Lower lobe of right lung (tissue), 2 donors: ENCODE measurements around the gene CEP131. TPM values are rescaled to one million over a fixed set of nuclear protein-coding genes. Genes with fewer than 3 reads are reported as not detected.

Experiments used
- ATAC-seq, 2 donors: fragments of 200-7000 bp; cut with Tn5 transposase; one replicate each; pipeline ENCODE4 v1.9.1; 2020 to 2022; ENCODE audit warnings: mild to moderate bottlenecking in 2 of 2, moderate library complexity in 2 of 2
- DNase-seq: peaks from one replicate; pipeline ENCODE4 v3.0.0-alpha.2; 2020
- H3K27ac ChIP-seq: fragments of 200-600 bp; one replicate; pipeline ENCODE4 v1.8.0; 2022
- H3K27me3 ChIP-seq: fragments of 200-600 bp; one replicate; pipeline ENCODE4 v1.8.0; 2022; ENCODE audit warnings: low read depth
- H3K36me3 ChIP-seq: fragments of 200-600 bp; one replicate; pipeline ENCODE4 v1.8.0; 2022; ENCODE audit warnings: mild to moderate bottlenecking
- H3K4me1 ChIP-seq: fragments of 200-600 bp; one replicate; pipeline ENCODE4 v1.8.0; 2022
- H3K4me3 ChIP-seq: fragments of 200-600 bp; one replicate; pipeline ENCODE4 v1.8.0; 2022; ENCODE audit warnings: mild to moderate bottlenecking
- H3K9me3 ChIP-seq: fragments of 200-600 bp; one replicate; pipeline ENCODE4 v1.8.0; 2022
- CTCF ChIP-seq: fragments of 200-600 bp; IDR thresholded peaks from one replicate; pipeline ENCODE4 v1.8.0; 2022; ENCODE audit warnings: antibody characterized with exemption, mild to moderate bottlenecking
- intact Hi-C: fragments of 100-400 bp; cut with DNase I; formaldehyde crosslinking; loops from one replicate; pipeline ENCODE4 v1.11.0; 2022
- long read RNA-seq: library from polyadenylated mRNA; unstranded; transcript quantifications from one replicate; pipeline ENCODE4 v2.0.0, GENCODE V29; 2021
- total RNA-seq: library from RNA; stranded (reverse); fragmentation: NEBNext Ultra II Directional; extraction: Animal tissue kit (Norgen Biotek cat#: 25700); gene quantifications from one replicate; pipeline ENCODE4 v1.2.1, GENCODE V29; 2021
- donor health status: DM: no; HTN: yes; CAD: no; lungs with severe emphysema.

Gene CEP131
- 8.3 TPM for total RNA-seq
- long read RNA-seq, partial matches to known transcripts, result 9 of 18 reads
- long read RNA-seq, other reads (novel, unspliced or antisense), result 6 of 18 reads

GRCh38 chr17:81222906-81223761 is at the start of gene CEP131:
Gene CEP131, minus strand, starts transcription at chr17:81222965. Its CDS starts 2,909 bp downstream, at chr17:81220056.
- no peak for TF ChIP-seq CTCF
- H3K27ac ChIP-seq, result peak within 1 kb of the TSS; percentile 61

GRCh38 chr17:81271226-81271625 is 48.5 kb upstream of the CEP131 start:
- DNase-seq, result no peak
- TF ChIP-seq CTCF, result no peak
- intact Hi-C loops, result no loop called here
- Histone ChIP-seq H3K36me3 (peaks cover 86% of the 10 kb centered on the region), H3K9me3 (no peaks in the 10 kb centered on the region), H3K4me3 (no peak overlapping the region), H3K4me1 (no peaks in the 10 kb centered on the region), H3K27ac (no peak overlapping the region), H3K27me3 (no peaks in the 10 kb centered on the region)
- ATAC-seq, result no peak

More at GRCh38 chr17:81222906-81223761, at the start of gene CEP131:
- intact Hi-C loops, result no loop called here
- Histone ChIP-seq H3K27me3 (no peaks in the 10 kb centered on the region), H3K4me3 (peak within 1 kb of the TSS; percentile 79), H3K36me3 (peaks cover 4% of the 10 kb centered on the region), H3K9me3 (no peaks in the 10 kb centered on the region), H3K4me1 (peaks cover 22% of the 10 kb centered on the region)
- ATAC-seq (peak; percentile 98 to 99), DNase-seq (peak; percentile 99)

- intact Hi-C loops, result no loop called here
- no peak overlapping the region for H3K27ac ChIP-seq
- H3K9me3 ChIP-seq, result no peaks in the 10 kb centered on the region
- no peaks in the 10 kb centered on the region for H3K27me3 ChIP-seq
- H3K4me3 ChIP-seq, result no peak overlapping the region
- no peak for DNase-seq
- TF ChIP-seq CTCF, result no peak
- H3K4me1 ChIP-seq, result no peaks in the 10 kb centered on the region
- ATAC-seq, result no peak
- peaks cover 89% of the 10 kb centered on the region for H3K36me3 ChIP-seq
These were observed 47.5 kb upstream of the CEP131 start for GRCh38 chr17:81270279-81270678.

- intact Hi-C loops, result no loop called here
- H3K27me3 ChIP-seq, result no peaks in the 10 kb centered on the region
- no peak for ATAC-seq
- H3K9me3 ChIP-seq, result no peaks in the 10 kb centered on the region
- no peaks in the 10 kb centered on the region for H3K4me1 ChIP-seq
- no peak for DNase-seq
- no peak for TF ChIP-seq CTCF
- H3K27ac ChIP-seq, result no peak overlapping the region
- no peak overlapping the region for H3K4me3 ChIP-seq
- peaks cover 90% of the 10 kb centered on the region for H3K36me3 ChIP-seq
These were observed 44.8 kb upstream of the CEP131 start for GRCh38 chr17:81267390-81268067.

- intact Hi-C loops, result no loop called here
- H3K4me3 ChIP-seq, result no peak overlapping the region
- DNase-seq (no peak), ATAC-seq (no peak)
- no peaks in the 10 kb centered on the region for H3K27me3 ChIP-seq
- H3K36me3 ChIP-seq, result peaks cover 93% of the 10 kb centered on the region
- no peaks in the 10 kb centered on the region for H3K9me3 ChIP-seq
- no peak overlapping the region for H3K27ac ChIP-seq
- no peak for TF ChIP-seq CTCF
- no peaks in the 10 kb centered on the region for H3K4me1 ChIP-seq
These were observed 42.8 kb upstream of the CEP131 start for GRCh38 chr17:81265576-81265975.
